Neural crest cell (in vitro differentiated cells): Measurements from ENCODE around the gene TBC1D24. TPM values are rescaled to one million over a fixed set of nuclear protein-coding genes. Genes with fewer than 3 reads are reported as not detected.
A peak's percentile ranks its signal among the peaks of the same experiment; 100 is the strongest.
"Not testable (repeated sequence)": the region's sequence is repeated elsewhere in the genome, so short reads cannot be mapped to it uniquely, and the experiment has no call there.

Source experiments
- DNase-seq: peaks from one replicate; pipeline ENCODE4 v3.0.0; 2021; ENCODE audit warnings: low read depth, mixed read lengths, low spot score
- H3K27ac Mint-ChIP-seq: one replicate; pipeline ENCODE4 v1.8.0; 2021; ENCODE audit warnings: mild to moderate bottlenecking, mixed read lengths; ENCODE audit not compliant: unreplicated experiment
- H3K27me3 Mint-ChIP-seq: 2 replicates; pipeline ENCODE4 v1.8.0; 2021; ENCODE audit warnings: low read depth, mild to moderate bottlenecking, mixed read lengths
- H3K36me3 Mint-ChIP-seq: 2 replicates; pipeline ENCODE4 v1.8.0; 2021; ENCODE audit warnings: low read depth, mild to moderate bottlenecking, mixed read lengths
- H3K4me1 Mint-ChIP-seq: 2 replicates; pipeline ENCODE4 v1.8.0; 2021; ENCODE audit warnings: mixed read lengths
- H3K4me3 Mint-ChIP-seq: one replicate; pipeline ENCODE4 v1.8.0; 2021; ENCODE audit warnings: mild to moderate bottlenecking, mixed read lengths
- H3K9me3 Mint-ChIP-seq: 2 replicates; pipeline ENCODE4 v1.8.0; 2021; ENCODE audit warnings: mixed read lengths
- CTCF ChIP-seq: fragments of 200-600 bp; sonication (generic); conservative IDR thresholded peaks from 2 replicates; pipeline ENCODE4 v1.5.0; 2021; ENCODE audit warnings: antibody characterized with exemption, mild to moderate bottlenecking
- total RNA-seq: library from RNA; stranded (reverse); gene quantifications from 2 replicates; pipeline ENCODE4 v1.2.1, GENCODE V29; 2021

TBC1D24 gene
- total RNA-seq, 1 donor from 2014 or later, result 30.0 TPM

- H3K27me3 Mint-ChIP-seq, result no peaks in the 10 kb centered on the region
- peaks cover under 1% of the 10 kb centered on the region for H3K4me1 Mint-ChIP-seq
- no peak overlapping the region for H3K4me3 Mint-ChIP-seq
- no peak overlapping the region for H3K27ac Mint-ChIP-seq
- TF ChIP-seq CTCF, result no peak
- no peaks in the 10 kb centered on the region for H3K9me3 Mint-ChIP-seq
- DNase-seq, result no peak
- H3K36me3 Mint-ChIP-seq, result peaks cover 15% of the 10 kb centered on the region
Measured at GRCh38 chr16:2436110-2436509, 38.8 kb upstream of the TBC1D24 start.

GRCh38 chr16:2437032-2437790, 37.7 kb upstream of the TBC1D24 start:
- no peak overlapping the region for H3K4me3 Mint-ChIP-seq
- no peaks in the 10 kb centered on the region for H3K9me3 Mint-ChIP-seq
- DNase-seq, result no peak
- peaks cover 15% of the 10 kb centered on the region for H3K36me3 Mint-ChIP-seq
- no peak for TF ChIP-seq CTCF
- H3K27ac Mint-ChIP-seq, result peak overlapping the region; percentile 62
- no peaks in the 10 kb centered on the region for H3K27me3 Mint-ChIP-seq
- H3K4me1 Mint-ChIP-seq, result no peaks in the 10 kb centered on the region

- Mint-ChIP-seq H3K4me3 (no peak overlapping the region), H3K36me3 (peaks cover 13% of the 10 kb centered on the region), H3K27ac (no peak overlapping the region), H3K27me3 (no peaks in the 10 kb centered on the region), H3K9me3 (no peaks in the 10 kb centered on the region), H3K4me1 (no peaks in the 10 kb centered on the region)
- DNase-seq, result no peak
- TF ChIP-seq CTCF, result no peak
Measured at GRCh38 chr16:2438121-2438520, 36.8 kb upstream of the TBC1D24 start.

- no peaks in the 10 kb centered on the region for H3K27me3 Mint-ChIP-seq
- no peaks in the 10 kb centered on the region for H3K4me1 Mint-ChIP-seq
- no peak overlapping the region for H3K4me3 Mint-ChIP-seq
- H3K9me3 Mint-ChIP-seq, result no peaks in the 10 kb centered on the region
- H3K36me3 Mint-ChIP-seq, result peaks cover 12% of the 10 kb centered on the region
- TF ChIP-seq CTCF, result no peak
- no peak overlapping the region for H3K27ac Mint-ChIP-seq
- no peak for DNase-seq
Measured at GRCh38 chr16:2439598-2439997, 35.3 kb upstream of the TBC1D24 start.

- not testable (repeated sequence) for H3K9me3 Mint-ChIP-seq, H3K27ac Mint-ChIP-seq, DNase-seq, H3K27me3 Mint-ChIP-seq, H3K4me3 Mint-ChIP-seq, H3K4me1 Mint-ChIP-seq
- H3K36me3 Mint-ChIP-seq, result peaks cover 13% of the 10 kb centered on the region
Measured at GRCh38 chr16:2441143-2441804, 33.7 kb upstream of the TBC1D24 start.

GRCh38 chr16:2443555-2443954, 31.4 kb upstream of the TBC1D24 start:
- H3K27me3 Mint-ChIP-seq, result no peaks in the 10 kb centered on the region
- DNase-seq, result no peak
- no peaks in the 10 kb centered on the region for H3K9me3 Mint-ChIP-seq
- no peak overlapping the region for H3K27ac Mint-ChIP-seq
- TF ChIP-seq CTCF, result no peak
- no peaks in the 10 kb centered on the region for H3K4me1 Mint-ChIP-seq
- peaks cover 12% of the 10 kb centered on the region for H3K36me3 Mint-ChIP-seq
- no peak overlapping the region for H3K4me3 Mint-ChIP-seq
